ENCODE results near the gene FAM50B. TPM values are rescaled to one million over a fixed set of nuclear protein-coding genes. Genes with fewer than 3 reads are reported as not detected.

The FAM50B gene
- total RNA-seq: 10.1 and 11.3 TPM in 2 replicates

GRCh38 chr6:3848925-3849605 is at the start of gene FAM50B:
Gene FAM50B, plus strand, starts transcription at chr6:3849373. Its CDS starts 439 bp downstream, at chr6:3849812.

Other genes with a start within 250 kb of the FAM50B start
- gene PXDC1, start 97.7 kb upstream of the FAM50B start, total RNA-seq: 31.9 and 49.4 TPM in 2 replicates
- not detected in 2 replicates for gene FAM217A, start 229.8 kb downstream of the FAM50B start, total RNA-seq